ENCODE data around the gene SLC25A45.

DNA sequence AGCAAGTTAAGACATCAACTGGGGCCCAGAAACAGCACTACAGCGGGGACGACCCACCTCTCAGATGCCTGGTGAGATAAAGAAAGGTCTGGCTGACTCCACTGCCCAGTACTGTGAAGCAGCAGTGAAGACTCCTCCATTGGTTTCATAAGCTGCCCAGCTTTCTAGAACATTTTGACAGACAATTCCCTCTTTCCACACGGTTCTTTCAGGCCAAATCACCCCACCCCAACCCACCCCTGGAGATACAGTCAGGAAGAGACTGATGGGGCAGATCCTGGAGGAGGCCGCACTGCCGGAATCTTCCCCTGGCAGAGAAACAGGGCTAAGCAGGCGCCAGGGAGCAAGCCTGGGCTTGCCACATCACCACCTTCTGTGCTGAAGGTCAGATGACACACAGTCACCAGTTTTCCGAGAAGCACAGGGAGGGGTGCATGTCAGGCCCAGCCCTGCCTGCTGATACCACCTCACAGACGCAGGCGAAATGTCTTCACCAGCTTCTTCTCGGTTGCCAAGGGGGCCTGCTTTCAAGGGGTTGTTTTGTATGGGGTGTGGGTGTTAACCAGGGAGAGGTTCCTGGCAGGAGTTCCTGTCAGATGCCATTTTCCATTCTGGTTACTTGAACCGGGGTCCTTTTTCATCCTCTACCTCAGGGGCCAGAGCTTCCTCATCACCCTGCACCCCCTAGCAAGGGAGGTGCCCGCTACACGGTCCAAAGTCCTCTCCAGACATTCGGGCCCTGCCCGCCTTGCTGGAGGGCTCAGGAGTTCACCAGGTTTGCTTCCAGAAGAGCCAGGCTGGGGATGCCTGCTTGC, 38.7 kb upstream of the SLC25A45 start:
- TF ChIP-seq, protein P1, sequence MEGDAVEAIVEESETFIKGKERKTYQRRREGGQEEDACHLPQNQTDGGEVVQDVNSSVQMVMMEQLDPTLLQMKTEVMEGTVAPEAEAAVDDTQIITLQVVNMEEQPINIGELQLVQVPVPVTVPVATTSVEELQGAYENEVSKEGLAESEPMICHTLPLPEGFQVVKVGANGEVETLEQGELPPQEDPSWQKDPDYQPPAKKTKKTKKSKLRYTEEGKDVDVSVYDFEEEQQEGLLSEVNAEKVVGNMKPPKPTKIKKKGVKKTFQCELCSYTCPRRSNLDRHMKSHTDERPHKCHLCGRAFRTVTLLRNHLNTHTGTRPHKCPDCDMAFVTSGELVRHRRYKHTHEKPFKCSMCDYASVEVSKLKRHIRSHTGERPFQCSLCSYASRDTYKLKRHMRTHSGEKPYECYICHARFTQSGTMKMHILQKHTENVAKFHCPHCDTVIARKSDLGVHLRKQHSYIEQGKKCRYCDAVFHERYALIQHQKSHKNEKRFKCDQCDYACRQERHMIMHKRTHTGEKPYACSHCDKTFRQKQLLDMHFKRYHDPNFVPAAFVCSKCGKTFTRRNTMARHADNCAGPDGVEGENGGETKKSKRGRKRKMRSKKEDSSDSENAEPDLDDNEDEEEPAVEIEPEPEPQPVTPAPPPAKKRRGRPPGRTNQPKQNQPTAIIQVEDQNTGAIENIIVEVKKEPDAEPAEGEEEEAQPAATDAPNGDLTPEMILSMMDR (IDR thresholded peaks at IDR 0.05; ENCODE audit: insufficient read depth, low read depth, low read length) = no peak
- no peak for TF ChIP-seq EZH2 (IDR thresholded peaks at IDR 0.05; ENCODE audit: insufficient read depth, low read length)
